PC-9 (cell line): ENCODE results near the gene PIEZO2.

ENCODE experiments used
- EZH2 ChIP-seq: fragments of 200-600 bp; sonication (generic); IDR thresholded peaks from 2 replicates; pipeline ENCODE4 v1.8.0; 2017; ENCODE audit warnings: antibody characterized with exemption, low read depth
- TF ChIP-seq, protein P1 (sequence below): fragments of 200-600 bp; sonication (generic); conservative IDR thresholded peaks from 2 replicates; pipeline ENCODE4 v1.6.1; 2017; ENCODE audit warnings: mixed run types, antibody characterized with exemption, mild to moderate bottlenecking, moderate library complexity

- TF ChIP-seq, protein P1, sequence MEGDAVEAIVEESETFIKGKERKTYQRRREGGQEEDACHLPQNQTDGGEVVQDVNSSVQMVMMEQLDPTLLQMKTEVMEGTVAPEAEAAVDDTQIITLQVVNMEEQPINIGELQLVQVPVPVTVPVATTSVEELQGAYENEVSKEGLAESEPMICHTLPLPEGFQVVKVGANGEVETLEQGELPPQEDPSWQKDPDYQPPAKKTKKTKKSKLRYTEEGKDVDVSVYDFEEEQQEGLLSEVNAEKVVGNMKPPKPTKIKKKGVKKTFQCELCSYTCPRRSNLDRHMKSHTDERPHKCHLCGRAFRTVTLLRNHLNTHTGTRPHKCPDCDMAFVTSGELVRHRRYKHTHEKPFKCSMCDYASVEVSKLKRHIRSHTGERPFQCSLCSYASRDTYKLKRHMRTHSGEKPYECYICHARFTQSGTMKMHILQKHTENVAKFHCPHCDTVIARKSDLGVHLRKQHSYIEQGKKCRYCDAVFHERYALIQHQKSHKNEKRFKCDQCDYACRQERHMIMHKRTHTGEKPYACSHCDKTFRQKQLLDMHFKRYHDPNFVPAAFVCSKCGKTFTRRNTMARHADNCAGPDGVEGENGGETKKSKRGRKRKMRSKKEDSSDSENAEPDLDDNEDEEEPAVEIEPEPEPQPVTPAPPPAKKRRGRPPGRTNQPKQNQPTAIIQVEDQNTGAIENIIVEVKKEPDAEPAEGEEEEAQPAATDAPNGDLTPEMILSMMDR, result no peak
- TF ChIP-seq EZH2, result no peak
These were observed 30.7 kb upstream of the PIEZO2 start for GRCh38 chr18:11179959-11180519.
